HEK293 (cell line): ENCODE measurements around the gene GOLIM4.

Experiments
- BCL11A ChIP-seq: fragments of 450-650 bp; formaldehyde crosslinking; IDR thresholded peaks from 2 replicates; pipeline ENCODE4 v1.5.1; 2016; ENCODE audit warnings: low read depth, missing biosample characterization, missing genetic modification characterization
- GLIS1 ChIP-seq: fragments of 450-650 bp; formaldehyde crosslinking; IDR thresholded peaks from 2 replicates; pipeline ENCODE4 v1.5.1; 2016; ENCODE audit warnings: missing biosample characterization, missing genetic modification characterization
- HOXA7 ChIP-seq: sonication (generic); formaldehyde crosslinking; IDR thresholded peaks from 2 replicates; pipeline ENCODE4 v1.8.1; 2022; ENCODE audit warnings: missing genetic modification reagents, borderline replicate concordance
- HOXC10 ChIP-seq: sonication (generic); formaldehyde crosslinking; IDR thresholded peaks from 2 replicates; pipeline ENCODE4 v1.8.1; 2023; ENCODE audit warnings: mild to moderate bottlenecking, missing genetic modification reagents
- MYNN ChIP-seq: fragments of 450-650 bp; formaldehyde crosslinking; IDR thresholded peaks from 2 replicates; pipeline ENCODE4 v1.5.1; 2016; ENCODE audit warnings: missing biosample characterization, missing genetic modification characterization, borderline replicate concordance
- PRDM1 ChIP-seq: fragments of 450-650 bp; formaldehyde crosslinking; IDR thresholded peaks from 2 replicates; pipeline ENCODE4; 2016; ENCODE audit warnings: missing biosample characterization, missing genetic modification characterization
- PRDM6 ChIP-seq: fragments of 450-650 bp; formaldehyde crosslinking; IDR thresholded peaks from 2 replicates; pipeline ENCODE4 v1.5.1; 2017; ENCODE audit warnings: missing biosample characterization, missing genetic modification characterization
- REST ChIP-seq: fragments of 450-650 bp; formaldehyde crosslinking; IDR thresholded peaks from 2 replicates; pipeline ENCODE4 v1.5.1; 2016; ENCODE audit warnings: missing biosample characterization, missing genetic modification characterization
- SCRT2 ChIP-seq: fragments of 450-650 bp; formaldehyde crosslinking; IDR thresholded peaks from 2 replicates; pipeline ENCODE4 v1.5.1; 2016; ENCODE audit warnings: missing biosample characterization, missing genetic modification characterization
- ZBTB20 ChIP-seq: fragments of 450-650 bp; formaldehyde crosslinking; IDR thresholded peaks from 2 replicates; pipeline ENCODE4 v1.5.1; 2016; ENCODE audit warnings: missing biosample characterization, missing genetic modification characterization
- ZBTB49 ChIP-seq: fragments of 450-650 bp; formaldehyde crosslinking; IDR thresholded peaks from 2 replicates; pipeline ENCODE4 v1.5.1; 2016; ENCODE audit warnings: missing biosample characterization, missing genetic modification characterization, low read depth
- ZBTB8A ChIP-seq: fragments of 450-650 bp; formaldehyde crosslinking; IDR thresholded peaks from 2 replicates; pipeline ENCODE4 v1.5.1; 2016; ENCODE audit warnings: missing biosample characterization, missing genetic modification characterization
- ZEB2 ChIP-seq: fragments of 450-650 bp; formaldehyde crosslinking; IDR thresholded peaks from 2 replicates; pipeline ENCODE4 v1.5.1; 2016; ENCODE audit warnings: missing biosample characterization, missing genetic modification characterization
- ZFP37 ChIP-seq: fragments of 450-650 bp; formaldehyde crosslinking; IDR thresholded peaks from 2 replicates; pipeline ENCODE4 v1.5.1; 2016; ENCODE audit warnings: missing biosample characterization, missing genetic modification characterization
- ZFP69B ChIP-seq: fragments of 450-650 bp; formaldehyde crosslinking; IDR thresholded peaks from 2 replicates; pipeline ENCODE4 v1.5.1; 2016; ENCODE audit warnings: missing biosample characterization, missing genetic modification characterization
- ZNF10 ChIP-seq: fragments of 450-650 bp; formaldehyde crosslinking; IDR thresholded peaks from 2 replicates; pipeline ENCODE4 v1.5.1; 2017; ENCODE audit warnings: missing biosample characterization, missing genetic modification characterization
- ZNF175 ChIP-seq: fragments of 450-650 bp; formaldehyde crosslinking; IDR thresholded peaks from 2 replicates; pipeline ENCODE4 v1.5.1; 2016; ENCODE audit warnings: missing biosample characterization, missing genetic modification characterization
- ZNF202 ChIP-seq: fragments of 450-650 bp; formaldehyde crosslinking; IDR thresholded peaks from 2 replicates; pipeline ENCODE4 v1.5.1; 2016; ENCODE audit warnings: missing biosample characterization, missing genetic modification characterization, borderline replicate concordance
- ZNF501 ChIP-seq: fragments of 450-650 bp; formaldehyde crosslinking; IDR thresholded peaks from 2 replicates; pipeline ENCODE4 v1.5.1; 2016; ENCODE audit warnings: missing biosample characterization, missing genetic modification characterization
- ZNF513 ChIP-seq: fragments of 450-650 bp; IDR thresholded peaks from 2 replicates; pipeline ENCODE4 v1.5.1; 2018; ENCODE audit warnings: missing biosample characterization, missing genetic modification characterization
- ZNF626 ChIP-seq: fragments of 450-650 bp; sonication (Bioruptor Pico); formaldehyde crosslinking; IDR thresholded peaks from 2 replicates; pipeline ENCODE4 v1.5.1; 2018; ENCODE audit warnings: missing biosample characterization, missing genetic modification characterization, inconsistent platforms
- ZNF629 ChIP-seq: fragments of 450-650 bp; formaldehyde crosslinking; IDR thresholded peaks from 2 replicates; pipeline ENCODE4 v1.5.1; 2017; ENCODE audit warnings: missing biosample characterization, missing genetic modification characterization
- ZNF664 ChIP-seq: fragments of 450-650 bp; formaldehyde crosslinking; IDR thresholded peaks from 2 replicates; pipeline ENCODE4 v1.5.1; 2016; ENCODE audit warnings: missing biosample characterization, missing genetic modification characterization
- ZNF747 ChIP-seq: fragments of 450-650 bp; formaldehyde crosslinking; IDR thresholded peaks from 2 replicates; pipeline ENCODE4 v1.5.1; 2016; ENCODE audit warnings: missing biosample characterization, missing genetic modification characterization
- ZNF776 ChIP-seq: fragments of 450-650 bp; formaldehyde crosslinking; IDR thresholded peaks from 2 replicates; pipeline ENCODE4 v1.5.0; 2017; ENCODE audit warnings: missing biosample characterization, missing genetic modification characterization, borderline replicate concordance
- ZNF792 ChIP-seq: fragments of 450-650 bp; formaldehyde crosslinking; IDR thresholded peaks from 2 replicates; pipeline ENCODE4 v1.5.1; 2016; ENCODE audit warnings: missing biosample characterization, missing genetic modification characterization
- ZSCAN16 ChIP-seq: fragments of 450-650 bp; formaldehyde crosslinking; IDR thresholded peaks from 2 replicates; pipeline ENCODE4 v1.5.1; 2016; ENCODE audit warnings: missing biosample characterization, missing genetic modification characterization
- ZSCAN23 ChIP-seq: fragments of 450-650 bp; formaldehyde crosslinking; IDR thresholded peaks from 2 replicates; pipeline ENCODE4 v1.5.1; 2016; ENCODE audit warnings: missing biosample characterization, missing genetic modification characterization
- ZXDB ChIP-seq: fragments of 450-650 bp; formaldehyde crosslinking; IDR thresholded peaks from 2 replicates; pipeline ENCODE4 v1.5.1; 2016; ENCODE audit warnings: missing biosample characterization, missing genetic modification characterization

The GOLIM4 gene

GRCh38 chr3:168096210-168096652, 507 bp upstream of the GOLIM4 start (continued):
- no peak for TF ChIP-seq HOXA7
- peak; percentile 69 for TF ChIP-seq ZXDB
- TF ChIP-seq ZNF10 (tag by site-specific recombination) = no peak
- no peak for TF ChIP-seq ZNF626 (tag by site-specific recombination)
- peak; percentile 80 for TF ChIP-seq REST (tag by site-specific recombination)
- TF ChIP-seq ZBTB8A (tag by site-specific recombination) = peak; percentile 33
- TF ChIP-seq ZFP69B (tag by site-specific recombination) = peak; percentile 87
- peak; percentile 66 for TF ChIP-seq PRDM1 (tag by site-specific recombination)
- no peak for TF ChIP-seq ZNF202
- no peak for TF ChIP-seq PRDM6 (tag by site-specific recombination)
- peak; percentile 37; the same call in 1 of the 2 replicates for TF ChIP-seq SCRT2
- no peak for TF ChIP-seq ZNF776 (tag by site-specific recombination)
- TF ChIP-seq ZNF664 (tag by site-specific recombination) = peak; percentile 57; the same call in 1 of the 2 replicates
- peak; percentile 92 for TF ChIP-seq ZNF501 (tag by site-specific recombination)
- peak; percentile 88 for TF ChIP-seq ZFP37 (tag by site-specific recombination)
- TF ChIP-seq ZEB2 (tag by site-specific recombination) = peak; percentile 46; the same call in 1 of the 2 replicates
- TF ChIP-seq MYNN = 0 out of 2 replicates have a peak, but pooled peaks have one; percentile 70
- no peak for TF ChIP-seq ZNF747 (tag by site-specific recombination)
- peak; percentile 27; the same call in 1 of the 2 replicates for TF ChIP-seq GLIS1 (tag by site-specific recombination)
- peak; percentile 93 for TF ChIP-seq ZSCAN16 (tag by site-specific recombination)
- peak; percentile 23; the same call in 1 of the 2 replicates for TF ChIP-seq ZNF629 (tag by site-specific recombination)
- no peak for TF ChIP-seq ZBTB49 (tag by site-specific recombination)
- TF ChIP-seq HOXC10 = no peak
- peak; percentile 75; the same call in 1 of the 2 replicates for TF ChIP-seq ZNF792
- TF ChIP-seq ZBTB20 = peak; percentile 52; the same call in 1 of the 2 replicates
- TF ChIP-seq BCL11A (tag by site-specific recombination) = no peak
- no peak for TF ChIP-seq ZNF513 (tag by site-specific recombination)
- TF ChIP-seq ZNF175 (tag by site-specific recombination) = no peak
- TF ChIP-seq ZSCAN23 (tag by site-specific recombination) = peak; percentile 87; the same call in 1 of the 2 replicates
